Astrocyte (in vitro differentiated cells and primary cell): ENCODE data around the gene CDK14.
A peak's percentile ranks its signal among the peaks of the same experiment; 100 is the strongest.

Source experiments
- EZH2 ChIP-seq: IDR thresholded peaks from 2 replicates; pipeline ENCODE4 v1.6.1; 2012; ENCODE audit warnings: mild to moderate bottlenecking, low read length, inconsistent platforms; ENCODE audit not compliant: insufficient read depth
- TF ChIP-seq, protein P1 (sequence below): IDR thresholded peaks from 2 replicates; pipeline ENCODE4 v1.5.1; 2011; ENCODE audit warnings: low read depth, mild to moderate bottlenecking, inconsistent platforms, low read length, moderate library complexity; ENCODE audit not compliant: insufficient read depth

DNA sequence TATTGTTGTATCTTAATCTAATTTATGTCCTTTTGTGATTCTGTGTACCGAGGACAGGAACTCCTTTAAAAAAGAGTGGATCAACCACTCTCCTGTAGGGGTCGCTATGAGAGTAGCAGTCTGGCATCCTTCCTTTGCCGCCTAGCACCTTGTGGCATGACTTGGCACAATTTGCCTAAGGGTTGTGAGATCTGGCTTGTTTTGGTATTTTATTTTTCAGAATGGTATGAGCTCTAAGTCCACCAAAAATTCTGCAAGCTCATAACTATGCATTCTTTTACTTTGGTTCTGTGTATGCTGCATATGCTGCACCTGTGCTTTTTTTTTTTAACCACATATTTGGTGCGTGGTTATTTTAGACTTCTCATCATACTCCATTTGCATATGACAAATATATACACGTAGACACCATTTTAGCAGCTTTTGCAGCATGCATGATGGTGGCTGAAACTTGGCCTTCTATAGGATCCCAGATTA lies 112.8 kb downstream of the CDK14 start:
- TF ChIP-seq EZH2 = no peak
- TF ChIP-seq, protein P1, sequence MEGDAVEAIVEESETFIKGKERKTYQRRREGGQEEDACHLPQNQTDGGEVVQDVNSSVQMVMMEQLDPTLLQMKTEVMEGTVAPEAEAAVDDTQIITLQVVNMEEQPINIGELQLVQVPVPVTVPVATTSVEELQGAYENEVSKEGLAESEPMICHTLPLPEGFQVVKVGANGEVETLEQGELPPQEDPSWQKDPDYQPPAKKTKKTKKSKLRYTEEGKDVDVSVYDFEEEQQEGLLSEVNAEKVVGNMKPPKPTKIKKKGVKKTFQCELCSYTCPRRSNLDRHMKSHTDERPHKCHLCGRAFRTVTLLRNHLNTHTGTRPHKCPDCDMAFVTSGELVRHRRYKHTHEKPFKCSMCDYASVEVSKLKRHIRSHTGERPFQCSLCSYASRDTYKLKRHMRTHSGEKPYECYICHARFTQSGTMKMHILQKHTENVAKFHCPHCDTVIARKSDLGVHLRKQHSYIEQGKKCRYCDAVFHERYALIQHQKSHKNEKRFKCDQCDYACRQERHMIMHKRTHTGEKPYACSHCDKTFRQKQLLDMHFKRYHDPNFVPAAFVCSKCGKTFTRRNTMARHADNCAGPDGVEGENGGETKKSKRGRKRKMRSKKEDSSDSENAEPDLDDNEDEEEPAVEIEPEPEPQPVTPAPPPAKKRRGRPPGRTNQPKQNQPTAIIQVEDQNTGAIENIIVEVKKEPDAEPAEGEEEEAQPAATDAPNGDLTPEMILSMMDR = peak; percentile 57
